ENCODE measurements around the gene RDH13.

The RDH13 gene

DNA sequence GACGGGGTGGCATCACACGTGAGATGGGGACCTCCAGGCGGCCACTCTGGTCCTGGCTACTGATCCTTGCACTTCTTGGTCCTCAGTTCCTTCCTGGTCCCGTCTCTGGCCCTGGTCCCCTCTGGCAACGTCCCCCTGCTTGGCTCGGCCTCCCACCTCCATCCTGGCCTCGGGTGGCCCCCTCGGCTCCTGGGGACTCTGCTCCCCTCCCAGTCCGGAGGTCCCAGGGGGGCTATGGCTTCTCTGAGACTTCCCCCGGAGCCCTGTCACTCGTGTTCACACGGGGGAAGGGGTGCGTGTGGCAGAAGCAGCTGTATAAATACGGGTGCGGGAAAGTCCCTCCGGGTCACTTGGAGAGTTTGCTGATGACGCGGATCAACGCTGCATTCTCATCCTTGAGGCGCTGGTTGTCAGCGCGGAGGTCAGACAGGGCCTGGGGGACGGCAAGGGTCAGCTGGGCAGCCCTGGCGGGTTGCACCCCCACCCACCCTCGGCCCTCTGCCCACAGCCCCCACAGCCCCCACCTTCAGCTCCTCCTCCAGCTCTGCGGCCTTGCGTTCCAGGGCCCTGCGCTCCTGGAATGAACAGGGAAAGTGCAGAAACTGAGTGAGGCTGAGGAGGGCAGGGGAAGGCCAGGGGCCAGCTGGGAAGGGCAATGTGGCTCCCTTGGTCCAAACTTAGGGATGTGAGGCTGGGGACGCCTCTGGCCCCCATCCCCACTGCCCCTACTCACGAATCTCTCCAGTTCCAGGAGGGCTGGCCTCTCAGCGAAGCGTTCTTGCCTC lies 28.4 kb upstream of the RDH13 start:
- DNase-seq, result no peak

DNA sequence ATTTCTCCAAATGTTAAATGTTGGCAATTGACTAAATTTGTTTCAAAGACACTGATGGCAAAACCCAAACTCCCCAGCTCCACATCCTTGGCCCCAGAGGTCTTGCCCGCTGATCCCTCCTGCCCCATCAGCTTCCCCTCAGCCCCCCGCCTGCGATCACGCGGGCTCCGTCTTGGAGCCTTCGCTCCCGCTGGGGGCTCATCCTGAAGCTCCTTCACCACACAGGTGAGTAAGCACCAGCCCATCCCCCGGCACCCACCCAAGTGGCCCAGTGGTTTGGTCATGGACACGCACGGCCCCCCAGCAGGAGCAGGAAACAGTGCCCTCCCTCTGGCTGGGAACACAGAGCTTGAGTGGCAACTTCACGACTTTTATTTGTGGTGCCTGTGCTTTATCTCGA lies 27.6 kb upstream of the RDH13 start:
- DNase-seq, result no peak

- no peak for DNase-seq
Measured at GRCh38 chr19:55089342-55089944, 26.5 kb upstream of the RDH13 start.

DNA sequence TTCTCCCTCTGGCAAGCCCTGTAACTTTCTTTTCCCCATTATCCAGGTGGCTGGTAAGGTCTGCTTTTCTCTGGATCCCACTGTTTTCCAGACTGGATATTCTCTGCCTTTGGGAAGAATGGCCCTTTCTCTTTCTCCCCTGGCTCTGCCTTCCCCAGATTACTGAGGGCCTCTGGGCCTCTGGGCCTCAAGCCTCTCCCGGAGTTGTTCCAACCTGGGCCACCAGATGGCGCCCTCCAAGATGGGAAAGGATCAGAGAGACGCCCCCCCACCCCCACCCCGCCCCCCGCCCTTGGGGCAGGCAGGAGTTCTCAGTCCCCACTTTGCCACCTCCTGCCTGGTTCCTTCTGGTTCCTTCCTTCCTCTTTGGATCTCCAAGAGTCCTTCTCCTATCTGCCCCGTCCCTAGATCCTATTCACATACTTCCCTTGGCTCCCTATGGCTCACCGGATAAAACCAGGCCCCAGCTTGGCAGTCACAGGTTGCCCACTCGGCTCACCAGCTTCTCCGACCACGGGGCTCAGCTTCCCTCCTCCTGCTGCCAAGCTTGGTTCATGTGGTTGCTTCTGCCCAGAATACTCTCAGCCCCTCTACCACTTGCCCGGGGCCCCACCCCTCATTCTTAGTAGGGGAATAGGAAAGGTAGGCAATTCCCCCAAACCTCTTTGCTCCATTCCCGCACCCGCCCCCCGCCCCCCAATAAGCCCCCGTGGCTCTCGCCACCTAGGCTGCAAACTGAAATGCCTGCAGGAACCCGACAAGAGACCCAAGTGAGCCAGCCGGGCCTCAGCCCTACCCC lies 25.8 kb upstream of the RDH13 start:
- peak; percentile 77 for DNase-seq

DNA sequence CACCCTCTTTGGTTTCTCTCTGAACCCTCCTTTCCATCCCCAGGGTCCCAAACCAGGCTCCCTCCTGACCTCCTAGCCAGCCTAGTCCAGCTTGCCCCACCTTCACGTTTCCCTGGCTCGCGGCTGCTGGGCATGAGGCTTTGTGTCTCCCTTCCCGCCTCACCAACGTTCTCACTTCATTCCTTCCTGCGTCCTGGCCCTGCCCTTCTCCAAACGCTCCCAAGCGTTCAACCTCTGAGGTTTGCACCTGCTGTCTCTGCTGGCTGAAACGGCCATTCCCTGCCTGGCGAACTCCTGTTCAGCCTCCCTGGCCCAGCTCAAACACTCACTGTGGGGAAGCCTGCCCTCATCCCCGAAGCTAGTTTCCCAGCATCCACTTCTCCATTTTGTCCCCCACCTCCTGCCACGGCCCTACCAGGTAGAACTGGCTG lies 25.1 kb upstream of the RDH13 start:
- DNase-seq, result no peak

GRCh38 chr19:55087542-55087901 lies 24.6 kb upstream of the RDH13 start:
- DNase-seq, result peak; percentile 5

DNA sequence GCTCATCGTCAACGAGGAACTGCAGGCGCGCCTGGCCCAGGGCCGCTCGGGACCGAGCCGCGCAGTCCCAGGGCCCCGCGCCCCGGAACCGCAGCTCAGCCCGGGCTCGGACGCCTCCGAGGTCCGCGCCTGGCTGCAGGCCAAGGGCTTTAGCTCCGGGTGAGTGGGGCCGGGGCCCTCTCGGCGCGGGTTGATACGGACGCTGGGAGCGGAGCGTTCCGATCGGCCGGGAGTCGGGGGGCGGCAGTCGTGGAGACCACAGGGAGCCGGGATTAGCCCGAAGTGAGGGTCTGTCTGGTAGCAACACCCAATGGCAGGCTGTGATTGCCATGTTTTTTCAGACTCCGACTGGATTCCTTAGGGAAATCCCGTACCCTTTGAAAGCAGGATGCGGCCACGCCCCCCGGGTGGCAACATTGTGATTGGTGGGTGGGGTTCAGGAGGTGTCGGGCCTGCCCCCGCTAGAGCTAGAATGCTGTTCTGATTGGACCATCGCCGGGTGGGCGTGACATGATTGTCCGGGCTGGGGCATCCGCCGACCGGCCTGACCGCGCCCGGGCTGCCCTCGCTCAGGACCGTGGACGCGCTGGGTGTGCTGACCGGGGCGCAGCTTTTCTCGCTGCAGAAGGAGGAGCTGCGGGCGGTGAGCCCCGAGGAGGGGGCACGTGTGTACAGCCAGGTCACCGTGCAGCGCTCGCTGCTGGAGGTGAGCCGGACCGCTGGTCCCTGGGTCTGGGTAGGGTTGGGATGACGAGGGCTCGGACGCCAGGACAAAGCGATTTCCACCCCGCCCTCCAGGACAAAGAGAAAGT lies 24.0 kb upstream of the RDH13 start:
- DNase-seq, result peak; percentile 89

DNA sequence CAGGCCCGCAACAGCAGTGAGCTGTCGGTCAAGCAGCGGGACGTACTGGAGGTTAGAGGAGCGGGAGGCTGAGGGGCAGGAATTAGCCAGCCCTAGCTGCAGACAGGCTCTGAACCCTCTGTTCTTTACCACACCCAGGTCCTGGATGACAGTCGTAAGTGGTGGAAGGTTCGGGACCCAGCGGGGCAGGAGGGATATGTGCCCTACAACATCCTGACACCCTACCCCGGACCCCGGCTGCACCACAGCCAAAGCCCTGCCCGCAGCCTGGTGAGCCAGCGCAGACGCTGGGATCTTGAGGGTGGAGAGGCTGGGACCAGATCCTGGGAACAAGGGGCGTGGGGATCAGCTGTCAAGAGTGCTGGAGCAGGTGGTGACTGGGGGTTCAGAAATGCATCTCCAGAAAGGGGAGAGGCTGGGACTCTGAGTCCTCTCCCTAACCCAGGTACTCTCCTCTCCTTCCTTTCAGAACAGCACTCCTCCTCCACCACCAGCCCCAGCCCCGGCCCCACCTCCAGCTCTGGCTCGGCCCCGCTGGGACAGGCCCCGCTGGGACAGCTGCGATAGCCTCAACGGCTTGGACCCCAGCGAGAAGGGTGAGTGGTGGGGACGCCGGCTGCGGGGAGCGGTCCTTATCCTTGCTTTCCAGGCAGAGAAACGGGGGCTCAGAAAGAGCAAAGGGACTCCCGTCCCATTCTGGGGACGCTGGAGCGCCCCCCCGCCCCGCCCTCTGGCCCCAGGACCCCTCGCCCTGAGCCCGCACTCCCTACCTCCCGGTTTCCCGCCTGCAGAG lies 23.2 kb upstream of the RDH13 start:
- DNase-seq, result no peak

DNA sequence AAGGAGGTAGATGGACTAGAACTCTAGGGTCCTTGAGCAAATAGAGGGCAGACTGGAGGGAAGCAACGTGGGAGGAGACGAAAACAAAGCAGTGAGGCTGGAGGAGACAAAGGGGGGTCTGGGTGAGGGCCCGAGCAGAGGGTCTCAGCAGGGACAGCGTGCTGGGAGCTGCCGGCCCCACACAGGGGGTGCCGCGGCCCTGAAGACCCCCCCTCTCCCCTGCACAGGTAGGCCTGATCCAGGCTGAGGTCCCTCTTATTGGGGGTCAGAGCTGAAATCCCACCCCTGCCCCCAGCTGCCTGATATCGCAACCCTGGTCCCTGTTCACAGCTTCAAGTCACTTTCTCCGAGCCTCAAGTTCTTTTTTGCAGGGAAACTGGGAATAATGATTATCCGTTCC lies 21.5 kb upstream of the RDH13 start:
- no peak for DNase-seq

DNA sequence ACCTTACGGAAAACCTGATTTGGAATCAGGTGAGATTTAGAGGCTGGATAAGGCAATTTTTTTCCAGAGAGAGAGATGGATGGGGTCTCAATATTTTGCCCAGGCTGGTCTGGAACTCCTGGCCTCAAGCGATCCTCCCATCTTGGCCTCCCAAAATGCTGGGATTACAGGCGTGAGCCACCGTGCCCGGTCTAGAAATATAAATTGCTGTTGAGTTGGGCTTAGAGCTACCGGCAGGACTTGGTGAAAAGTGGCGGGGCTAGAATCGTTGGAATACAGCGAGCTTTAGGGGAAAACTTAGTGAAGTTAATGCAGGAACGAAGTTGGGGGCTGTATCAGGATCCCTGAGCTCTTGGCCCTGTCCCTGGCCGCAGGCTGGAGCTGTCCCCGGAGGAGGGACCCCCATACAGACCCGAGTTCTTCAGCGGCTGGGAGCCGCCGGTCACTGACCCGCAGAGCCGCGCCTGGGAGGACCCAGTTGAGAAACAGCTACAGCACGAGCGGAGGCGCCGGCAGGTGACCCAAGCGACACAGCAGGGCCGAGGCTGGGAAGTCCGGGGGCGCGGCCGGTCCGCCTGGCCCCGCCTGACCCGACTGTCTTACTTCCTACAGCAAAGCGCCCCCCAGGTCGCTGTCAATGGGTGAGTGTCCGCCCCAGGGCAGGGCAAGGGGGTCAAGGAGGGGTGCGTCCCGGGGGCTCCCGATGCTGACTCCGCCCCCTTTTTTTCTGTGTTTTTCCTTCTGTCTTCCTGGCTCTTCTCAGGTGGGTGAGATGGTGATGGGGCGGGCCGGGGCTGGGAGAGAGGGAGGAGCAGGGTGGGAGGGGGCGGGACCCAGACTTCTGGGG lies 20.3 kb upstream of the RDH13 start:
- no peak for DNase-seq

- DNase-seq, result peak; percentile 52
Measured at GRCh38 chr19:55082020-55082851, 19.3 kb upstream of the RDH13 start.

GRCh38 chr19:55081770-55082019 lies 18.7 kb upstream of the RDH13 start:
- no peak for DNase-seq

- DNase-seq, result peak; percentile 42
Measured at GRCh38 chr19:55080968-55081769, 18.2 kb upstream of the RDH13 start.

- peak; percentile 41 for DNase-seq
Measured at GRCh38 chr19:55080121-55080967, 17.4 kb upstream of the RDH13 start.

DNA sequence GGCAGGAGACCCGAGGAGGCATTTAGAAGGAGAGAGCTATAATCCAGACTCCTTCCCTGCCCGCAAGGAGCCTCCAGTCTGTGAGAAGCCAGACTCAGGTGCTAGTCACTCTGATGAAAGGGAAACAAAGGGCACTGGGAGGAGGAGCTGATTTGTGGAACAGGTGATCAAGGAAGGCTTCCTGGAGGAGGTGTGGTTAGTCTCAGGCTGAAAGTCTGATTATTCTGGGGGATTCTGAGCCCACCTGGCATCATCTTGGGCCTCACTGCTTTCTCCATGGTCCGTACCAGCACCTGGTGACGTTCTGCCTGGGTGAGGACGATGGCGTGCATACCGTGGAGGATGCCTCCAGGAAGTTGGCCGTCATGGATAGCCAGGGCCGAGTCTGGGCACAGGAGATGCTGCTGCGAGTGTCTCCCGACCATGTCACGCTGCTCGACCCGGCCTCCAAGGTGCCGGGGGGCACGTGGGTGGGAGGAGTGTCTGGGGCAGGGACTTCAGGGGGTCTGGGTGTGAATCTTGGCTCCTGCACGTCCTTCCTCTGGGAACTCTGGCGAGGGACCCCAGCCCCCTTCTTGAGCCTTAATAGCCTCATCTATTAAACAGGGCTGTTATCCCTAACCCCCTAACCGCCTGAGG lies 16.6 kb upstream of the RDH13 start:
- DNase-seq, result no peak

DNA sequence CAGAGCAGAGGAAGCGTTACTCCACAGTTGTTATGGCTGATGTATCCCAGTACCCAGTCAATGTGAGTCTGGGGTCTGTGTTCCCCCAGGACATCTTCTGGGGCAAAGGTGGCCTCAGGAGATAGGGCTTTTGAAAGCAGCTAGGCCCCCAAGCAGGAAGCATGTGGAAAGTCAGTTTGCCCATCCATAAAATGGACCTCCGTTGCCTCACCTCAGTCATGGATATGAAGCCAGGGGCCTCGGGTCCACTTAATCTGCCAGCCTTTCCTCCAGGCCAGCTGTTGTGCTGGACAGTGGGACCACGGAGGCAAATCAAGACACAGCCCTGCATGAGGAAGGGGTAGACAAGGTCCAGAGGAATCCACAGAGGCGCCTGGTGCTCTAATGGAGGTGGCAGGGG lies 16.0 kb upstream of the RDH13 start:
- no peak for DNase-seq

DNA sequence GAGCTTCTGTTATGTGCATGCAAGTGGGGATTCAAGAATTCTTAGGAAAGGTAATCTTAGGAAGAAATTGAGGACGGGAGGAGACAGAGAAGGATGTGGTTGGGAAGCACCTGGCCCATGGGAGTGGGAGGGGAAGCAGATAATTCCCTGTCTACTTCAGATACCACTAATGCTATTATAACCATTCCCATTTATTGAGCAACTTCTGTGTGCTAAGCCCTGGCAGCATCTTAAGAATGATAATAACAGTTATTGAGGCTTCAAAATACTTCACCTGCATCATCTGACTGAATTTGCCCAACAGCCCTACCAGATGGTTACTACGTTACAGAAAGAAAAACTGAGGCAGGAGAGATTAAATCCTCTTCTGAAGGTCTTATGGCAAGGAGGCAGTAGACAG lies 14.2 kb upstream of the RDH13 start:
- DNase-seq, result no peak

DNA sequence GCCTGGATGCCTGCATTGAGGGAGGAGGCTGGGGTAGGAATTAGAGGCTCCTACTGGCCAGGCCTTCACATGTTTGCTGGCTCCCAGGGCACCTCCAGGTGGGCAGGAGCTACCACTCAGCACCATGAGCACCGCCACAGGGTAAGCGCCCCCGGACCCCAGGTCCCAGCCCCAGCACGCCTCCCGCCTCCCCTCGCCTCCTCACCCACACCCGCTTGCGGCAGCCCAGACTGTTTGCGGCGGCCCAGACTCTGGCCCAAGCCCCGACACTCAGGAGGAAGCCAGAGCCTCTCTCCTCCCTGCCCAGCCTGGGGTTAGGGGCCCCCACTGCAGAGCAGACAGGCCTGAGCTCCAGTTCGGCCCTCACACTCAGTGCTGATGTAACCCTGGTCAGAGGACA lies 13.4 kb upstream of the RDH13 start:
- no peak for DNase-seq

All from NCI-H1694 (cell line).